Measurements from ENCODE around the gene TMEM258. TPM values are rescaled to one million over a fixed set of nuclear protein-coding genes. Genes with fewer than 3 reads are reported as not detected.

TMEM258 gene
- polyA plus RNA-seq, 3 donors, result 152 to 191 (median 165) TPM

DNA sequence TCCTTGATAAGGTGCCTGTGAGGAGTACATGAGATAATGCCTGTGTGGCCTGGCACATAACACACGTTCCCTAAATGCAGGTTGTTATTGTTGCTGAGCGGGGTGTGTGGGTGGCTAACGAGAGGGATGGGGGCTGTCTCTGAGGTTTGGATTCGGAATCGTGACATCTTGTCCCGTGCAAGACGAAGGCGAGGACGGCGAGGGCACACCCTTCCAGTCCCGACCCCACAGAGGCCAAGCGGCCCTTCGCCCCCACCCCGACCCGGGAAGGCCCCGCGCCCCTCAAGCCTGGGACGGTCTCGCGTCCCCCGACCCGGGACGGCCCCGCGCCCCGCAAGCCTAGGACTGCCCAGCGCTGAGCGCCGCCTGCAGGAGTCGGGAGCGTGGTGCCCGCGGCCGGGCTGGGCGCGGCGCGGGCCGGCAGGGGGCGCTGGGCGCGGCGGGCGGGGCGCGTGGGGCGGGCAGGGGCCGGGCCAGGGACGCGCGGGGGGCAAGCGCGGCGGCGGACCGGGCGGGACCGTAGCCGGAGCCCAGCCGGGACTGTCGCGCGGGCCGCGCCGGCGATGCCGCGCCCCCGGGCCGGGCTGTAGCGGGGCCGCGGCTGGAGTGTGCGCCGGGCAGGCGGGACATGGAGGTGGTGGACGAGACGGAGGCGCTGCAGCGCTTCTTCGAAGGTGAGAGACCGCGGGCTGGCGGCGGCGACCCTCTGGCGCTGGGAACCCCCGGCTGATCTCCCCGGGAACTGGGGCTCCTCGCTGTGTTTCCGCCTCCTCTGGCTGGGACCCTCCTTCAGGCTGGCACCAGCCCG is 40.1 kb downstream of the TMEM258 start, which contains the start of gene MYRF:
MYRF (plus strand) TSS at position 520 of the 808 bp plus-strand sequence; CDS start at position 629, 109 bp downstream.
- no peak for DNase-seq (ENCODE audit: extremely low read depth in 1 of 11, low read depth in 9 of 11, low spot score in 4 of 11)

DNA sequence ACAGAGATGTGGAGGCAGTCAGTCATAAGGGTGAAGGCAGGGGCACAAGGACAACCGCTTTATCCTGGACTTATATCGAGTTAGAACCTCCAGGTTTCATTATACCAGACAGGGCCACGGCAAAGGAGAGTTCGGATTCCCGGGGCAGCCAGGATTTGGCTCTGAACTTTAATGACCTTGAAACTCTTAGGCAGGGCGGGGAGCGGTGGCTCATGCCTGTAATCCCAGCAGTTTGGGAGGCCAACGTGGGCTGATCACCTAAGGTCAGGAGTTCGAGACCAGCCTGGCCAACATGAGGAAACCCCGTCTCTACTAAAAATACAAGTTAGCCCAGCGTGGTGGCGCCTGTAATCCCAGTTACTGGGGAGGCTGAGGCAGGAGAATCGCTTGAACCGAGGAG is 41.0 kb downstream of the TMEM258 start:
- DNase-seq (ENCODE audit: extremely low read depth in 1 of 11, low read depth in 9 of 11, low spot score in 4 of 11), result no peak

DNA sequence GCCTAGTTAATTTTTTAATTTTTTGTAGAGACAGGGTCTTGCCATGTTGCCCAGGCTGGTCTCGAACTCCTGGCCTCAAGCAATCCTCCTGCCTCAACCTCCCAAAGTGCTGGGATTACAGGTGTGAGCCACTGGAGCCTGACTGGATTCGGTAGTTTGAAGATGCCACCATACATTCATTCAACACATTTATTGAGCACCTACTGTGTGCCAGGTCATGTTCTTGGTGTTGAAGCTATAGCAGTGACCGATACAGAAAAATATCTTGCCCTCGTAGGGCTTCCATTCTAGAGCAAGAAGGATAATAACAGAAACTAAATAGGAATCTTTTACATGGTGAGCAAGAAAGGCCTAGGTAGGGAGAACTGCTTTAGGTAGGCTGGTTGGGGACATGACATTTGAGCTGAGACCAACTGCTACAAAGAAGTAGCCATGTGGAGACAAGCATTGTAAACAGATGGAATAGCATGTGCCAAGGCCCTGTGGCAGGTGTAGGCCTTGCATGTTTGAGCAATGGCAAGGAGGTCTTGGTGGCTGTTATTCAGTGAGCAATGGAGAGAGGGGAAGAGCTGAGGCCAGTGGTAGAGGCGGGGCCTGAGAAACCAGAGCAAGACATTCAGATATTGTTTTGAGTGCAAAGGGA is 41.6 kb downstream of the TMEM258 start:
- no peak for DNase-seq (ENCODE audit: extremely low read depth in 1 of 11, low read depth in 9 of 11, low spot score in 4 of 11)

DNA sequence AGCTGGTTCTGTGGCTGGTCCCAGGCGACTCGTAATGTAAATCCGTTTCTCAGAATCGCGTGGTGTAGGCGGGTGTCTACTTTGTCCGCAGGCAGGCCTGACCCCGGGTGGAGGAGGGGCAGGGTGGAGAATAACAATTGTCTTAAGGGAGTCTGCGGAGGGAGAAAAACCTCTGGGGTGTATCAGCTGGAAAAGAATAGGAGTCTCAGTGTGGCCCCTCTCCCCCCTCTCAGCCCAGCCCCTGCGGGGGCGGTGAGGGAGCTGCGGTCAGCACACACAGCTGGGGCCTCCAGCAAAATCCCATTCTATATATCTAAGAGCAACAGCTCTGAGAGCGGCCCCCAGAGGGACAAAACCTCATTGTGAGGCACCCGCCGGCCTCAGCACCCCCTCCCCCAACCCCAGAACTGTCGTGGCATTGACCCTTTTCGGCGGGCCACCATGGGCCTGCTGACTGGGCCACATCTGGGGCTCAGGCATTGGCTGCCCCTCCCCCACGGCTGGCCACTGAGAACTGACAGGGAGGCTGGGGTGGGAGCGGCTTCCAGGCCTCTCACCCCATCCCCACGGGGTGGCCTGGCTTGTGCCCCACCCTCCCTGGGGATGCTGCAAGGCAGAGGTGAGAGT is 42.7 kb downstream of the TMEM258 start:
- peak in 1 of 11 donors; percentile 46 for DNase-seq (ENCODE audit: extremely low read depth in 1 of 11, low read depth in 9 of 11, low spot score in 4 of 11)

DNA sequence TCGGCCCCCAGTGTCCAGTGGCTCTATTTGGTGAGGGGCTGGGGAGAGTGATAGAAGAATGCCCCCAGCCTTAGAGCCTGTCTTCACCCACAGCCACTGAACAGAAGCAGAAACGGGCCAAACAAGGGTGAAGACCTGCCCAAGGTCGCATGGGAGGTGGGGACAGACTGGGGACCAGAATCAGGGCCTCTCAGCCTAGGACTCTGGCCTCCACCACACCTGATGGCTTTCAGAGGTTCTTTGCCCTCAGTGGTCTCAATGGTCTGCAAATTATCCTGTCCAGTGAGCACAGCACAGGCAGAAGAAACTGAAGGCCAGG is 44.5 kb downstream of the TMEM258 start:
- no peak for DNase-seq (ENCODE audit: extremely low read depth in 1 of 11, low read depth in 9 of 11, low spot score in 4 of 11)

DNA sequence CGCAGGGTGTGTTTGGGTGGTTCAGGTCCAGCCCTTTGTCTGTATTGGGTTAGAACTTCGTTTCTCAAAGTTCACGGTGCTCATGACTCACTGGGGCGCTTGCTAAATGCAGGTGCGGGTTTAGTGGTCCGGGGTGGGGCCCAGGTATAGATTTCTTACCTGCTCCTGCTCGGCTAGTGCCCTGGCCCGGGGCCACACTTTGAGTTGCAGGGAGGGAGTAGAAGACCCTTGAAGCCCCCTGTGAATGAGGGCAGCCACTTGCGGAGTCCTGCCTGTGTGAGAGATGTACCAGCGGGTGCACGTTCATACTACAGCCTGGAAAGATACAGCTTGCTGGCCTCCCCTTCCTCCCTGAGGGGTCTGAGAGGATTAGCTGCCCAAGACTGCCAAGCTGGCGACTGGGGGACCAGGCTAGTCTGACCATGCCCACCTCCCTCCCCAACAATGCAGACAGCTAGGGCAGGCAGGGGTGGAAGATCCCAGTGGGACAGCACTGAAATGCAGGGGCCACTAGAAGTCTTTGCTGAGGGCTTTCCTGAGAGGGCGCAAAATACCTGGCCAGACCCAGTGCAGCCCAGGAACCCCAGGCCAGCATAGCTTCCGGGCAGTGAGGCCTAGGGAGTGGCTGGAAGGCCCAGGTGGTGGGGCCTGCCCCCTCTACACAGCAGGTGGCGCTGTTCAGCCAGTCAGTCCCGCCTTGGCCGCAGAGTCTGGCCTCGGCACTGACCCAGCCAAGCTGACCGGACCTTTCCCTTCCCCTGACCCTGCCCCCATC is 45.0 kb downstream of the TMEM258 start:
- peak in 1 of 11 donors; percentile 49 for DNase-seq (ENCODE audit: extremely low read depth in 1 of 11, low read depth in 9 of 11, low spot score in 4 of 11)

DNA sequence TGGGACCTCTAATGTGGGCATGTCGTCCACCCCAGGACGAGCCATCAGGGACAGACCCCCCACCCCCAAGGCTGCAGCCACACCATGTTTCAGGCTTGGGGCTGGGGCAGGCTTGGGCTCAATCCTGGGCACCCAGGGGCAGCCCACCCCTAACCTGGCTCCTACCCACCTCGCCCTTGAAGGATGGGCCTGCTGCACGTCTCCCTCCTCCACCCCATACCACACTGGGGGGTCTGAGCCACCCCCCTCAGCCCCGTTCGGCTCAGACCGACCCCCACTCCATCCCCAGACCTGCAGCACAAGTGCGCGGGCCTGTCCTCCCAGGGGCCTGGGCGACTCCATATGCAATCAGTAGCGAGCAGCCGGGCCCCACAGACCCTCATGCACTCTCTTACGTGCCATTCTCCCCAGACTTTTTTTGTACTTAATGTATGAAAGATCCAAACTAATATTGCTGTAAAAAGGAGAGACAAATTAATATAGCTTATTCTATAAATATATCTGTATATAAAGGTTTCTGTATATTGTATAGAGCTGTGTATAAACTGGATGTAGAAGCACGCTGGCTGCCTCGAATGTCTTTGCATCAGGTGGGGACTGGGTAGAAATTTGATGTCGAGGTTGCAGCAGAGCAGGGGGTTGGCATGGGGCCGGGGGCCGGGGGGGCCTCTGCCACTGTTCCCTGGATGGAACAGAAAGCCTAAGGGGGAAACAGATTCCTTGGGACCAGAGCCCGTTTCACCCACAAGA is 45.8 kb downstream of the TMEM258 start:
- no peak for DNase-seq (ENCODE audit: extremely low read depth in 1 of 11, low read depth in 9 of 11, low spot score in 4 of 11)

DNA sequence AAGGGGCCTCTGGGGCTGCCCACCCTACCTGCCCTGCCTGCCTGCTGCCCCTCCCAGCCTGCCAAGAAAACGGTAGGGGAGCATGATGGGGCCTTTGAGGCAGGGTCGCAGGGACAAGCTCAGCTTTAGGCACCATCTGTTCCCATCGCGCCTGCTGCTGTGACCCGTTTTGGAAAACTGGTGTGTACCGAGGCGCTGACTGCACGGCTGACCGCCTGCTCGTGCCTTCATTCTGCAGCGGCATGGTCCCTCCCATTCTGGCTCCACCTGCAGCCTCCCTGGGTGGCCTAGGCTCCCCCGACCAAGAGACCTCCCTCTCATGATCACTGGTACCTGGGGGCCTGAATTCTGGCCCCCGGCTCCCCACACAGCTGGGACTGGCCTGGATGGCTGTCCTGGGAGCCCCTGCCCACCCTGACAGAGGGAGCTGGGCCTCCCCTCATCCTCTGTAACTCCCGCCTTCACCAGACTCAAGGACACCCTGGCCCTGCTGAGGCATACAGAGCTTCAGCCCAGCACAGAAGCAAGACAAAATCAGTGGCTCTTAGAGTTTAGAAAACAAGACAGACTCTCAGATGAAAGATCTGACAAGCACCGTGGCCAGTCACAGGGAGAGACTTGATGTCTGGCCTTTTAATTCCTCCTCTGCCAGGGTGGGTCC is 46.5 kb downstream of the TMEM258 start:
- no peak for DNase-seq (ENCODE audit: extremely low read depth in 1 of 11, low read depth in 9 of 11, low spot score in 4 of 11)

DNA sequence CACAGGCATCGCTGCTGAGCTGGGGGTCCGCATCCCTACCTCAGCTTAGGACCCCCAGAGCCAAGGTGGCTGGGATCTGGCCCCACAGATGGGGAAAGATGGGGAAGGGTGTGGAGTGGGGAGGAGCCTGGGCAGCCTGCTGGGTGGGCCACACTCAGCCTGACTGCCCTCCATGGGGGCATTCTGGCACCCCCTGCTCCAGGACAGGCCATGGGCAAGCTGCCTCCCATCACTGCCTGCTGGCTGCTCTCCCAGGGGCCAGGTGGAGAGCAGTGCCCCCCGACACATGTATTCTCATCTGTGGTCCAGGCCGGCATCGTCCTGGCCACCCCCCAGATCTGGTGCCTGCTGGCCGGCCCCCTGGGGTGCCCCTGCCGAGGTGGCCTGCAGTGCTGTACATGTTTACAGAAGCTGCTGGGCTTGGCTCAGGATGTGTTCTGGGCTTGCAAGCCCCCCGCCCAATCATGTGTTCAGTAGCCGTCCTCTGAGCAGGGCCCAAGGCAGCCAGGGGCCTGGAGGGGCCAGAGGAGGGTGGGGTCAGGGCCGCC is 47.7 kb downstream of the TMEM258 start:
- DNase-seq (ENCODE audit: extremely low read depth in 1 of 11, low read depth in 9 of 11, low spot score in 4 of 11), result no peak

DNA sequence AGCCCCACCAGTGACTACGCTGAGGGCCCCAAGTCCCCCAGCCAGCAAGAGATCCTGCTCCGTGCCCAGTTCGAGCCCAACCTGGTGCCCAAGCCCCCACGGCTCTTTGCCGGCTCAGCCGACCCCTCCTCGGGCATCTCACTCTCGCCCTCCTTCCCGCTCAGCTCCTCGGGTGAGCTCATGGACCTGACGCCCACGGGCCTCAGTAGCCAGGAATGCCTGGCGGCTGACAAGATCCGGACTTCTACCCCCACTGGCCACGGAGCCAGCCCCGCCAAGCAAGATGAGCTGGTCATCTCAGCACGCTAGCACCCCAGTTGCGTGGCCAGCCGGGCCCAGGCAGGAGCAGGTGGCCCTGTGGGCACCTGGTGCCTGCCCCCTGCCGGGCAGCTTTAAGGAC is 48.2 kb downstream of the TMEM258 start:
- DNase-seq (ENCODE audit: extremely low read depth in 1 of 11, low read depth in 9 of 11, low spot score in 4 of 11), result no peak

DNA sequence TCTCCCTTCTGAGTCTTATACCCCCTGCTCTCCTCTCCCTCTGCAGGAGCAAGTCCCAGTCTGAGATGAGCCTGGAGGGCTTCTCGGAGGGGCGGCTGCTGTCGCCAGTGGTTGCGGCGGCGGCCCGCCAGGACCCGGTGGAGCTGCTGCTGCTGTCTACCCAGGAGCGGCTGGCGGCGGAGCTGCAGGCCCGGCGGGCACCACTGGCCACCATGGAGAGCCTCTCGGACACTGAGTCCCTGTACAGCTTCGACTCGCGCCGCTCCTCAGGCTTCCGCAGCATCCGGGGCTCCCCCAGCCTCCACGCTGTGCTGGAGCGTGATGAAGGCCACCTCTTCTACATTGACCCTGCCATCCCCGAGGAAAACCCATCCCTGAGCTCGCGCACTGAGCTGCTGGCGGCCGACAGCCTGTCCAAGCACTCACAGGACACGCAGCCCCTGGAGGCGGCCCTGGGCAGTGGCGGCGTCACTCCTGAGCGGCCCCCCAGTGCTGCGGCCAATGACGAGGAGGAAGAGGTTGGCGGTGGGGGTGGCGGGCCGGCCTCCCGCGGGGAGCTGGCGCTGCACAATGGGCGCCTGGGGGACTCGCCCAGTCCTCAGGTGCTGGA is 48.8 kb downstream of the TMEM258 start:
- DNase-seq (ENCODE audit: extremely low read depth in 1 of 11, low read depth in 9 of 11, low spot score in 4 of 11), result no peak

DNA sequence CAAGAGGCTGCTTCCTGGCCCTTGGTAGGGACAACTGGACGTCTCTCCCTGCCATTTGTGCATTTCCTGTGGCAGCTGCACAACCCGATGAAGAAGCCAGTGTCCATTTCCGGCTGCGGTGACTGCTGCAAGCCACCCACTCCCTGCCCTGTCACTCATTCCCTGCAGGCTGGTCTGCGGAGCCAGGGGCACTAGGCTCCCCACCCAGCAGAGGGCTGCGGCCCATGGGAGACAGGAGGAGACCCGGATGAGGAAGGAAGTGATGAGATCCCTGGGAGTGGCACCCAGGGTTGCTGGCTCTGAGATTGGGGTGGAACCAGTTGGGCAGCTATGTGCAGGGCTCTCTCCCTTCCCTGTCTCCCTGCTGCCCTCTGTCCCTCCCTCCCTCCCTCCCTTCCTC is 50.0 kb downstream of the TMEM258 start:
- DNase-seq (ENCODE audit: extremely low read depth in 1 of 11, low read depth in 9 of 11, low spot score in 4 of 11), result no peak

DNA sequence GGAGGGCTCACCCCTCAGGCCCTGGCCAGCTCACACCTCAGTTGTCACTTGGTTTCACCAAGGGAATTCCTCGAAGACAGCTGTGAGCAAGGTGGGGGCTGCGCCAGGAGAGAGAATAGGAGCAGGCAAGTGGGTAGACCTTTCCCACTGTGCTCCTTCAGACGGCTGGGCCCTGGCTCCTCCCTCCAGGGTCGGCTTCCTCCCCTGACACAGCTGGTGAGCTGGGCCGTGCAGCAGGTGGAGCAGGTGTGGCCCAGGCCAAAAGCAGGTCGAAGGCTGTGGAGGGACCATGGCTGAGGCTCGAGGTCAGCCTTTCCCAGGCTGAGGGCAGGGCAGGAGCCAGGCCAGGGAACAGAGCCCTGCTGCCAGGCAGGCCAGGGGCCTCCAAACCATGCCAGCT is 52.4 kb downstream of the TMEM258 start:
- DNase-seq (ENCODE audit: extremely low read depth in 1 of 11, low read depth in 9 of 11, low spot score in 4 of 11), result no peak

DNA sequence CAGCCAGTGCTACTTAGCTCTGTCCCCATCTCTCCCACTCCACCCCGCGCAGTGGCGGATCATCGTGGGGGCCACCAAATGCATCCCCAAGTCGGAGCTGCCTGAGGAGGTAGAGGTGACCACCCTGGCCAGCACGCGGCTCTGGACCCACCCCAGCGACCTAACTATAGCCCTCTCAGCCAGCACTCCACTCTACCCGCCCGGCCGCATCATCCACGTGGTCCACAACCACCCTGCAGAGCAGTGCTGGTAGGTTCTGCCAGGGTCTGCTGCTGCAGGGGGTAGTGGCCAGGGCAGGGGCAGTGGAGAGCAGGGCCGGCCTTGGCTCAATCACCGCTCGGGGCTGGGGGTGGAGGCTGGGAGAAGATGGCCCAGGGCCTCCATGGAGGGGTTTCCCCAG is 53.0 kb downstream of the TMEM258 start:
- no peak for DNase-seq (ENCODE audit: extremely low read depth in 1 of 11, low read depth in 9 of 11, low spot score in 4 of 11)

Data from renal cortex interstitium (tissue), 11 donors.